K562 (cell line): ENCODE results near the gene HMCN1. TPM values are rescaled to one million over a fixed set of nuclear protein-coding genes. Genes with fewer than 3 reads are reported as not detected.

ENCODE experiments used
- ATAC-seq: fragments of 200-7000 bp; cut with Tn5 transposase; 3 replicates; pipeline ENCODE4 v1.9.1; 2020; ENCODE audit warnings: moderate library complexity
- BruUV-seq: library from RNA; stranded (reverse); fragments of 400-500 nt; replicated peaks from 2 replicates; lab custom pipeline; 2021; lab: Mats Ljungman, UMichigan
- CTCF ChIA-PET: fragments of 300-600 bp; formaldehyde crosslinking; extraction: SDS; loops from one replicate; lab custom pipeline; 2021; ENCODE audit warnings: low intra/inter-chr PET ratio; lab: Yijun Ruan, JAX
- POLR2A ChIA-PET: fragments of 300-600, 350-650 bp; sonication (Branson Sonifier 250); formaldehyde crosslinking; extraction: SDS; loops from one replicate; lab custom pipeline; 2021; ENCODE audit warnings: antibody characterized with exemption, inconsistent platforms; lab: Yijun Ruan, JAX
- DNase-seq, 4 experiments: peaks; one replicate each; pipeline versions ENCODE4 v3.0.0 to v3.0.0-alpha.2; 2011 to 2018; ENCODE audit warnings: low spot score in 3 of 4, mixed read lengths in 3 of 4; ENCODE audit errors: extremely low read depth in 1 of 4
- FAIRE-seq: peaks from 2 replicates; lab custom pipeline; 2011; peaks lifted over from hg19 to GRCh38; lab: Jason Lieb, UNC
- H2AFZ ChIP-seq: 2 replicates; pipeline ENCODE4 v1.6.0; 2011; ENCODE audit warnings: low read depth, low read length, control low read depth, inconsistent platforms
- H3K27ac ChIP-seq: fragments of 200-600 bp; 3 replicates; pipeline ENCODE4 v1.8.0; 2011; ENCODE audit warnings: low read depth, mild to moderate bottlenecking, control low read depth, inconsistent platforms, low read length, moderate library complexity, mixed read lengths; ENCODE audit errors: extremely low read depth
- H3K27me3 ChIP-seq, 2 experiments: fragments of 300-600 bp in 1 of 2; 2 replicates in 1 of 2; 3 replicates in 1 of 2; pipeline versions ENCODE4 v1.6.0 to v1.8.0; 2011; ENCODE audit warnings: inconsistent platforms in 2 of 2, low read length in 2 of 2, mild to moderate bottlenecking in 1 of 2, mixed read lengths in 1 of 2, moderate library complexity in 1 of 2; ENCODE audit not compliant: control insufficient read depth in 2 of 2, insufficient read depth in 2 of 2
- H3K36me3 ChIP-seq: fragments of 300-600 bp; 3 replicates; pipeline ENCODE4 v1.8.0; 2011; ENCODE audit warnings: mild to moderate bottlenecking, low read length, inconsistent platforms; ENCODE audit not compliant: control insufficient read depth, insufficient read depth
- H3K4me1 ChIP-seq, 2 experiments: fragments of 200-600 bp in 1 of 2; replicated peaks in 1 of 2; 2 replicates in 1 of 2; 3 replicates in 1 of 2; pipeline versions ENCODE4 v1.5.1 to v1.8.0; 2011; ENCODE audit warnings: inconsistent platforms in 2 of 2, low read length in 2 of 2, mild to moderate bottlenecking in 1 of 2, mixed read lengths in 1 of 2, moderate library complexity in 1 of 2; ENCODE audit not compliant: control insufficient read depth in 2 of 2, insufficient read depth in 2 of 2
- H3K4me2 ChIP-seq: 2 replicates; pipeline ENCODE4 v1.6.1; 2011; ENCODE audit warnings: low read length, control low read depth, inconsistent platforms, mixed read lengths; ENCODE audit not compliant: insufficient read depth
- H3K4me3 ChIP-seq: fragments of 200-600 bp; sonication (generic), shearing (Covaris generic); 2 replicates; pipeline ENCODE4 v1.5.1; 2016; ENCODE audit warnings: control low read depth, inconsistent platforms
- H3K79me2 ChIP-seq: fragments of 200-600 bp; 3 replicates; pipeline ENCODE4 v1.8.0; 2011; ENCODE audit warnings: low read length, inconsistent platforms; ENCODE audit not compliant: control insufficient read depth, insufficient read depth
- H3K9ac ChIP-seq, 2 experiments: 2 replicates each; pipeline versions ENCODE4 v1.6.0 to v1.6.1; 2011; ENCODE audit warnings: low read depth in 2 of 2, low read length in 2 of 2, control low read depth in 1 of 2, inconsistent platforms in 1 of 2, mild to moderate bottlenecking in 1 of 2, mixed read lengths in 1 of 2; ENCODE audit not compliant: insufficient read depth in 1 of 2
- H3K9me1 ChIP-seq: one replicate; pipeline ENCODE4 v1.6.0; 2011; ENCODE audit warnings: inconsistent platforms, mild to moderate bottlenecking, low read length, moderate library complexity; ENCODE audit not compliant: control insufficient read depth, insufficient read depth
- H3K9me3 ChIP-seq: replicated peaks from 2 replicates; pipeline ENCODE4 v1.5.1; 2011; ENCODE audit warnings: low read depth, low read length, inconsistent platforms; ENCODE audit not compliant: control insufficient read depth, insufficient read depth
- H4K20me1 ChIP-seq: replicated peaks from 2 replicates; pipeline ENCODE4 v1.6.1; 2011; ENCODE audit warnings: low read length, inconsistent platforms, mixed read lengths; ENCODE audit not compliant: control insufficient read depth, insufficient read depth
- DMBX1 ChIP-seq: fragments of 250-450 bp; sonication (Bioruptor Pico); IDR thresholded peaks from 2 replicates; pipeline ENCODE4 v1.8.0; 2022; ENCODE audit warnings: inconsistent platforms, mild to moderate bottlenecking, moderate library complexity, borderline replicate concordance
- GABPB1 ChIP-seq: sonication (generic); formaldehyde crosslinking; IDR thresholded peaks from 2 replicates; pipeline ENCODE4 v1.8.0; 2022; ENCODE audit warnings: mild to moderate bottlenecking, missing genetic modification reagents
- MCM2 ChIP-seq: fragments of 450-650 bp; IDR thresholded peaks from 2 replicates; pipeline ENCODE4 v1.6.1; 2017; ENCODE audit warnings: low read depth, mild to moderate bottlenecking
- ZNF398 ChIP-seq: fragments of 250-450 bp; sonication (Bioruptor Pico); IDR thresholded peaks from 2 replicates; pipeline ENCODE4 v1.8.0; 2021; ENCODE audit warnings: moderate library complexity, mild to moderate bottlenecking, inconsistent platforms
- WGBS: fragments of 100-300 bp; shearing (Covaris generic); methylation state at CpG from one replicate; pipeline ENCODE4 v1.1.6; 2016; ENCODE audit warnings: low coverage, mixed read lengths; ENCODE audit not compliant: insufficient coverage; ENCODE audit errors: missing lambda C conversion rate; 5-methylcytosine and 5-hydroxymethylcytosine counted together
- in situ Hi-C: fragments of 300-500 bp; cut with MboI; formaldehyde crosslinking; loops from 4 replicates; pipeline ENCODE4 v1.15.0; 2018; ENCODE audit warnings: inconsistent platforms, mixed read lengths
- intact Hi-C: fragments of 100-400 bp; cut with micrococcal nuclease; formaldehyde crosslinking; loops from 2 replicates; pipeline ENCODE4 v1.14.2; 2022
- polyA plus RNA-seq, 8 experiments: library from polyadenylated mRNA; depleted of rRNA in 4 of 8; stranded (reverse) in 5 of 8; unstranded in 3 of 8; fragments of >200 nt; fragmentation: Nextera tagmentation in 2 of 8; fragmentation: Illumina TruSeq in 1 of 8; extraction: Ambion mirVana in 2 of 8; extraction: Trizol in 1 of 8; gene quantifications; 2 replicates each; pipeline versions ENCODE4 v1.2.1 to v1.2.3, GENCODE V29; 2011 to 2014; ENCODE audit warnings: inconsistent platforms in 1 of 8, missing spikeins in 1 of 8
- total RNA-seq, 7 experiments: library from RNA; depleted of rRNA in 6 of 7; stranded (reverse); fragments of >200 nt in 6 of 7; fragmentation: Illumina TruSeq in 2 of 7; extraction: Trizol in 2 of 7; gene quantifications; 2 replicates each; pipeline versions ENCODE4 v1.2.1 to v1.2.3, GENCODE V29; 2011 to 2021; ENCODE audit warnings: low replicate concordance in 1 of 7
- TF ChIP-seq, protein P1 (sequence below): fragments of 250-450 bp; sonication (Bioruptor Pico); IDR thresholded peaks from 2 replicates; pipeline ENCODE4 v1.4.0; 2020

HMCN1 gene
- total and polyA plus RNA-seq, 9 of the 15 experiments (the other 6 are each of a cell fraction or from before 2014, with no cell fraction given), result 0.07 to 0.36 (median 0.21) TPM

DNA sequence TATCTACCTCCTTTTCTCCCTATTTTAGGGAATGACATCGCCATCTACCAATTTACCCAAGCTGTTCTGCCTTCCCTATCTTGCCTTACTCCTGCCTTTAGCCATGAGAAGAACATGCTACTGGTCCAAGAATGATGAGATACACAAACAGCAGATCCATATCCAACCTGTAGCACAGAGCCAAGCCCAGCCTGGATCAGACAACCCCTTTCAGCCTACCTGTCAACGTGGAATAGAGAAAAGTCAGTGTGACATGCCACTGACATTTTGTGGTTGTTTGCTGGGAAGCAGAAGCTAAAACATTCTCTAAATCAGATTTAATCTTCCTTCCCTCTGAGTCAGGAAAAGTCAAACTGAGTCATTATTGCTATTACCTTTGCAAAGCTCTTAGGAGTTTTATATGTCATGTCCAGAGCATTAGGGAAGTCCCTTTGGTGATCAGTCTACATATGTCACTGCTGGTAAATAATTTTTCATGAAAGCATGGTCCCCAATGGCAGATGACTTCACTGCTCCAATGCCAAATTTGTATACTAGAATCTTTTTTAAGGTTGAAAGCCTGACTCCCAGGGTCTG lies 497.8 kb downstream of the HMCN1 start:
- Histone ChIP-seq H3K4me2 (no peak overlapping the region), H3K9ac (no peak overlapping the region), H3K4me1 (no peaks in the 10 kb centered on the region), H2AFZ (no peak overlapping the region), H4K20me1 (no peaks in the 10 kb centered on the region), H3K36me3 (no peaks in the 10 kb centered on the region), H3K79me2 (no peaks in the 10 kb centered on the region), H3K9me3 (no peaks in the 10 kb centered on the region), H3K27ac (no peak overlapping the region), H3K9me1 (no peaks in the 10 kb centered on the region), H3K4me3 (no peak overlapping the region)
- no TSS peak for BruUV-seq
- no peak for DNase-seq
- POLR2A ChIA-PET, result interaction anchor here (0.7 kb wide), 2 partner anchors 275 to 498 kb away, joined by 3 read pairs; no protein-coding TSS in a partner anchor
- FAIRE-seq, result no peak
- ATAC-seq, result no peak
- intact Hi-C loops, result no loop called here
- CTCF ChIA-PET, result no interaction called here
- WGBS, result 0% methylated on average over 2 of the region's 2 CpGs
- TF ChIP-seq GABPB1 (CRISPR knock-in tag) (no peak), ZNF398 (CRISPR knock-in tag) (no peak), MCM2 (no peak), DMBX1 (CRISPR knock-in tag) (no peak)
- TF ChIP-seq, protein P1, sequence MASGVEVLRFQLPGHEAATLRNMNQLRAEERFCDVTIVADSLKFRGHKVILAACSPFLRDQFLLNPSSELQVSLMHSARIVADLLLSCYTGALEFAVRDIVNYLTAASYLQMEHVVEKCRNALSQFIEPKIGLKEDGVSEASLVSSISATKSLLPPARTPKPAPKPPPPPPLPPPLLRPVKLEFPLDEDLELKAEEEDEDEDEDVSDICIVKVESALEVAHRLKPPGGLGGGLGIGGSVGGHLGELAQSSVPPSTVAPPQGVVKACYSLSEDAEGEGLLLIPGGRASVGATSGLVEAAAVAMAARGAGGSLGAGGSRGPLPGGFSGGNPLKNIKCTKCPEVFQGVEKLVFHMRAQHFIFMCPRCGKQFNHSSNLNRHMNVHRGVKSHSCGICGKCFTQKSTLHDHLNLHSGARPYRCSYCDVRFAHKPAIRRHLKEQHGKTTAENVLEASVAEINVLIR (CRISPR knock-in tag), result no peak
- TF ChIP-seq, all 486 proteins: peak for 0
- in situ Hi-C loops, result no loop called here
- peaks cover 0 to 3% of the 10 kb centered on the region in 2 experiments; a peak in 2 of 5 replicates for H3K27me3 ChIP-seq
